ENCODE results near the gene NR6A1. TPM values are rescaled to one million over a fixed set of nuclear protein-coding genes. Genes with fewer than 3 reads are reported as not detected.

Gene NR6A1
- total and polyA plus RNA-seq, 2 experiments from 2014 or later = 44.2 to 139 TPM

DNA sequence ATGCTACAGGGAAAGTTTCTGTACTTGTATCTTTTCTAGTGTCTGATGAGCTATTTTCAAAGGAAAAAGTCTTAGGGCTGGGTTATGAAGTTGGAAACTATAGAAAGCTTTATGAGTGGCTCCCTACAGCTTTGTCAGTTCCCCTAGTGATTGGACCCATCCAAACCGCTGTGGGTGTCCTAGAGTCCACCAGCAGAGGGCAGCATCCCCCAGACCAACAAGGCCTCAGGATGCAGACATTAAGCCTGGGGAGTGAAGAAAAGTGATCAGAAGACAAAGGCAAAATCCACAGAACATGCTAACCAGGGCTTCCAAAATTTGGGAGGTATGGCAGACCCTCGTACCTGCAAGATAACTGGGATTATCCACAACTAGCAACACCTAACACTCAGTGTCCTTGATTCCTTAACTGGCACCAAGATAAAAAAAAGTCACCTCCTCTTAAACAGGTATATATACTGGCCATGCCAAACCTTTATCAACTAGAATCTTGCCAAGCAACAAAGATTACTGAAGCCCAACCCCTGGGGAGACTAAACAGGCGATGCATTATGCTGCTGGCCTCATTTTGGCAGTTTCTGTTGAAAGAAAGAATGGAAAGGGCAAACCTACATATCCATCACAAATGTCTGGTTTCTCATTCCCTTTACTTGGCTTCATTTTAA is 153.5 kb downstream of the NR6A1 start:
- H3K4me3 Mint-ChIP-seq = 0 out of 3 replicates have a peak overlapping the region, but pooled peaks have one; percentile 4
- H3K36me3 Mint-ChIP-seq (ENCODE audit: low read depth) = no peaks in the 10 kb centered on the region
- Histone ChIP-seq H3F3A (replicated peaks; ENCODE audit: low read depth) (0 out of 2 replicates have a peak, but pooled peaks cover 5% of the 10 kb centered on the region), H3K4me3 (no peak overlapping the region), H3K4me2 (peak overlapping the region; percentile 33), H4K20me1 (replicated peaks; ENCODE audit: insufficient read depth) (no peaks in the 10 kb centered on the region), H2AFZ (no peak overlapping the region), H3K27me3 (ENCODE audit: insufficient read depth) (no peaks in the 10 kb centered on the region), H3K9me2 (ENCODE audit: insufficient read depth) (no peaks in the 10 kb centered on the region), H3K27ac (ENCODE audit: low read depth) (peak overlapping the region; percentile 43; the same call in 1 of the 2 replicates), H3K36me3 (ENCODE audit: insufficient read depth) (no peaks in the 10 kb centered on the region), H3K4me1 (ENCODE audit: insufficient read depth) (peaks cover 58% of the 10 kb centered on the region), H3K79me2 (replicated peaks; ENCODE audit: insufficient read depth) (peaks cover 3% of the 10 kb centered on the region; the same call in 1 of the 2 replicates)
- no peaks in the 10 kb centered on the region for H3K9me3 Mint-ChIP-seq
- H3K27ac Mint-ChIP-seq = peak overlapping the region; percentile 90
- peaks cover 57% of the 10 kb centered on the region for H3K4me1 Mint-ChIP-seq
- no peak for TF ChIP-seq CREB1 (CRISPR knock-in tag; IDR thresholded peaks at IDR 0.05; ENCODE audit: low read depth)
- TF ChIP-seq, protein P1, sequence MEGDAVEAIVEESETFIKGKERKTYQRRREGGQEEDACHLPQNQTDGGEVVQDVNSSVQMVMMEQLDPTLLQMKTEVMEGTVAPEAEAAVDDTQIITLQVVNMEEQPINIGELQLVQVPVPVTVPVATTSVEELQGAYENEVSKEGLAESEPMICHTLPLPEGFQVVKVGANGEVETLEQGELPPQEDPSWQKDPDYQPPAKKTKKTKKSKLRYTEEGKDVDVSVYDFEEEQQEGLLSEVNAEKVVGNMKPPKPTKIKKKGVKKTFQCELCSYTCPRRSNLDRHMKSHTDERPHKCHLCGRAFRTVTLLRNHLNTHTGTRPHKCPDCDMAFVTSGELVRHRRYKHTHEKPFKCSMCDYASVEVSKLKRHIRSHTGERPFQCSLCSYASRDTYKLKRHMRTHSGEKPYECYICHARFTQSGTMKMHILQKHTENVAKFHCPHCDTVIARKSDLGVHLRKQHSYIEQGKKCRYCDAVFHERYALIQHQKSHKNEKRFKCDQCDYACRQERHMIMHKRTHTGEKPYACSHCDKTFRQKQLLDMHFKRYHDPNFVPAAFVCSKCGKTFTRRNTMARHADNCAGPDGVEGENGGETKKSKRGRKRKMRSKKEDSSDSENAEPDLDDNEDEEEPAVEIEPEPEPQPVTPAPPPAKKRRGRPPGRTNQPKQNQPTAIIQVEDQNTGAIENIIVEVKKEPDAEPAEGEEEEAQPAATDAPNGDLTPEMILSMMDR (conservative IDR thresholded peaks at IDR 0.05; ENCODE audit: low read depth in 2 of 2) = peak; percentile 96 to 97
- ATAC-seq (peak; percentile 92), DNase-seq (ENCODE audit: low spot score) (peak; percentile 87)
- peaks cover 4% of the 10 kb centered on the region for H3K27me3 Mint-ChIP-seq (ENCODE audit: insufficient read depth, low read depth, poor library complexity)

DNA sequence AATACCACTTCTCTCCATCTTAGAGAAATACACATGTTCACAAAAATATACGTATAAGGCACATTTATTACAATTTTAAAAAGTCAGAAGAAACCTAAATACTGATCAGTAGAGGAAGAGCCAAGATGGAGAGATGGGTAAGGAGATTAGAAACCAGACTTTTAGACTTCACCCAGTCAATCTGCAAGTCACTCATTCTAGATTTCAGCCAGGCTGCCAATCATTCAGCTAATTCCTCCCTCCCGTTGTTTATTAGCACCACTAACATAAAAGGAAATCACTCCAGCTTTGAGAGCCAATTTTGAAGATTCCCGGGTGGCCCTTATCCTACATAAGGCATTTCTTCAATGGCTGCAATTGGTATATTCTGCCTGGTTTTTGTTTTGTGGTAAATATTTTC is 154.2 kb downstream of the NR6A1 start:
- Mint-ChIP-seq H3K4me1 (peaks cover 53% of the 10 kb centered on the region), H3K27ac (no peak overlapping the region; the same call in 1 of the 2 replicates), H3K36me3 (ENCODE audit: low read depth) (no peaks in the 10 kb centered on the region), H3K27me3 (ENCODE audit: insufficient read depth, low read depth, poor library complexity) (peaks cover 5% of the 10 kb centered on the region), H3K4me3 (no peak overlapping the region), H3K9me3 (no peaks in the 10 kb centered on the region)
- Histone ChIP-seq H2AFZ (no peak overlapping the region), H3K9me2 (ENCODE audit: insufficient read depth) (no peaks in the 10 kb centered on the region), H3K79me2 (replicated peaks; ENCODE audit: insufficient read depth) (peaks cover 3% of the 10 kb centered on the region; the same call in 1 of the 2 replicates), H3K27me3 (ENCODE audit: insufficient read depth) (no peaks in the 10 kb centered on the region), H3K36me3 (ENCODE audit: insufficient read depth) (no peaks in the 10 kb centered on the region), H3K4me1 (ENCODE audit: insufficient read depth) (peaks cover 56% of the 10 kb centered on the region), H3K27ac (ENCODE audit: low read depth) (no peak overlapping the region), H4K20me1 (replicated peaks; ENCODE audit: insufficient read depth) (no peaks in the 10 kb centered on the region), H3F3A (replicated peaks; ENCODE audit: low read depth) (0 out of 2 replicates have a peak, but pooled peaks cover 5% of the 10 kb centered on the region), H3K4me3 (no peak overlapping the region), H3K4me2 (no peak overlapping the region)
- DNase-seq (ENCODE audit: low spot score) (no peak), ATAC-seq (no peak)
- no peak for TF ChIP-seq STAT1 (IDR thresholded peaks at IDR 0.05; ENCODE audit: unreplicated experiment)
- TF ChIP-seq, protein P2, sequence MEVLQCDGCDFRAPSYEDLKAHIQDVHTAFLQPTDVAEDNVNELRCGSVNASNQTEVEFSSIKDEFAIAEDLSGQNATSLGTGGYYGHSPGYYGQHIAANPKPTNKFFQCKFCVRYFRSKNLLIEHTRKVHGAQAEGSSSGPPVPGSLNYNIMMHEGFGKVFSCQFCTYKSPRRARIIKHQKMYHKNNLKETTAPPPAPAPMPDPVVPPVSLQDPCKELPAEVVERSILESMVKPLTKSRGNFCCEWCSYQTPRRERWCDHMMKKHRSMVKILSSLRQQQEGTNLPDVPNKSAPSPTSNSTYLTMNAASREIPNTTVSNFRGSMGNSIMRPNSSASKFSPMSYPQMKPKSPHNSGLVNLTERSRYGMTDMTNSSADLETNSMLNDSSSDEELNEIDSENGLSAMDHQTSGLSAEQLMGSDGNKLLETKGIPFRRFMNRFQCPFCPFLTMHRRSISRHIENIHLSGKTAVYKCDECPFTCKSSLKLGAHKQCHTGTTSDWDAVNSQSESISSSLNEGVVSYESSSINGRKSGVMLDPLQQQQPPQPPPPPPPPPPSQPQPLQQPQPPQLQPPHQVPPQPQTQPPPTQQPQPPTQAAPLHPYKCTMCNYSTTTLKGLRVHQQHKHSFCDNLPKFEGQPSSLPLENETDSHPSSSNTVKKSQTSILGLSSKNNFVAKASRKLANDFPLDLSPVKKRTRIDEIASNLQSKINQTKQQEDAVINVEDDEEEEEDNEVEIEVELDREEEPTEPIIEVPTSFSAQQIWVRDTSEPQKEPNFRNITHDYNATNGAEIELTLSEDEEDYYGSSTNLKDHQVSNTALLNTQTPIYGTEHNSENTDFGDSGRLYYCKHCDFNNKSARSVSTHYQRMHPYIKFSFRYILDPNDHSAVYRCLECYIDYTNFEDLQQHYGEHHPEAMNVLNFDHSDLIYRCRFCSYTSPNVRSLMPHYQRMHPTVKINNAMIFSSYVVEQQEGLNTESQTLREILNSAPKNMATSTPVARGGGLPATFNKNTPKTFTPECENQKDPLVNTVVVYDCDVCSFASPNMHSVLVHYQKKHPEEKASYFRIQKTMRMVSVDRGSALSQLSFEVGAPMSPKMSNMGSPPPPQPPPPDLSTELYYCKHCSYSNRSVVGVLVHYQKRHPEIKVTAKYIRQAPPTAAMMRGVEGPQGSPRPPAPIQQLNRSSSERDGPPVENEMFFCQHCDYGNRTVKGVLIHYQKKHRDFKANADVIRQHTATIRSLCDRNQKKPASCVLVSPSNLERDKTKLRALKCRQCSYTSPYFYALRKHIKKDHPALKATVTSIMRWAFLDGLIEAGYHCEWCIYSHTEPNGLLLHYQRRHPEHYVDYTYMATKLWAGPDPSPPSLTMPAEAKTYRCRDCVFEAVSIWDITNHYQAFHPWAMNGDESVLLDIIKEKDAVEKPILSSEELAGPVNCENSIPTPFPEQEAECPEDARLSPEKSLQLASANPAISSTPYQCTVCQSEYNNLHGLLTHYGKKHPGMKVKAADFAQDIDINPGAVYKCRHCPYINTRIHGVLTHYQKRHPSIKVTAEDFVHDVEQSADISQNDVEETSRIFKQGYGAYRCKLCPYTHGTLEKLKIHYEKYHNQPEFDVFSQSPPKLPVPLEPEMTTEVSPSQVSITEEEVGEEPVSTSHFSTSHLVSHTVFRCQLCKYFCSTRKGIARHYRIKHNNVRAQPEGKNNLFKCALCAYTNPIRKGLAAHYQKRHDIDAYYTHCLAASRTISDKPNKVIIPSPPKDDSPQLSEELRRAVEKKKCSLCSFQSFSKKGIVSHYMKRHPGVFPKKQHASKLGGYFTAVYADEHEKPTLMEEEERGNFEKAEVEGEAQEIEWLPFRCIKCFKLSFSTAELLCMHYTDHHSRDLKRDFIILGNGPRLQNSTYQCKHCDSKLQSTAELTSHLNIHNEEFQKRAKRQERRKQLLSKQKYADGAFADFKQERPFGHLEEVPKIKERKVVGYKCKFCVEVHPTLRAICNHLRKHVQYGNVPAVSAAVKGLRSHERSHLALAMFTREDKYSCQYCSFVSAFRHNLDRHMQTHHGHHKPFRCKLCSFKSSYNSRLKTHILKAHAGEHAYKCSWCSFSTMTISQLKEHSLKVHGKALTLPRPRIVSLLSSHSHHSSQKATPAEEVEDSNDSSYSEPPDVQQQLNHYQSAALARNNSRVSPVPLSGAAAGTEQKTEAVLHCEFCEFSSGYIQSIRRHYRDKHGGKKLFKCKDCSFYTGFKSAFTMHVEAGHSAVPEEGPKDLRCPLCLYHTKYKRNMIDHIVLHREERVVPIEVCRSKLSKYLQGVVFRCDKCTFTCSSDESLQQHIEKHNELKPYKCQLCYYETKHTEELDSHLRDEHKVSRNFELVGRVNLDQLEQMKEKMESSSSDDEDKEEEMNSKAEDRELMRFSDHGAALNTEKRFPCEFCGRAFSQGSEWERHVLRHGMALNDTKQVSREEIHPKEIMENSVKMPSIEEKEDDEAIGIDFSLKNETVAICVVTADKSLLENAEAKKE (CRISPR knock-in tag; IDR thresholded peaks at IDR 0.05) = no peak
- TF ChIP-seq, protein P3, sequence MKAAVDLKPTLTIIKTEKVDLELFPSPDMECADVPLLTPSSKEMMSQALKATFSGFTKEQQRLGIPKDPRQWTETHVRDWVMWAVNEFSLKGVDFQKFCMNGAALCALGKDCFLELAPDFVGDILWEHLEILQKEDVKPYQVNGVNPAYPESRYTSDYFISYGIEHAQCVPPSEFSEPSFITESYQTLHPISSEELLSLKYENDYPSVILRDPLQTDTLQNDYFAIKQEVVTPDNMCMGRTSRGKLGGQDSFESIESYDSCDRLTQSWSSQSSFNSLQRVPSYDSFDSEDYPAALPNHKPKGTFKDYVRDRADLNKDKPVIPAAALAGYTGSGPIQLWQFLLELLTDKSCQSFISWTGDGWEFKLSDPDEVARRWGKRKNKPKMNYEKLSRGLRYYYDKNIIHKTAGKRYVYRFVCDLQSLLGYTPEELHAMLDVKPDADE (IDR thresholded peaks at IDR 0.05) = no peak
- TF ChIP-seq EZH2phosphoT487 (IDR thresholded peaks at IDR 0.05; ENCODE audit: unreplicated experiment) = no peak
- TF ChIP-seq NANOG (IDR thresholded peaks at IDR 0.05; ENCODE audit: borderline replicate concordance) = no peak
- TF ChIP-seq EZH2 (IDR thresholded peaks at IDR 0.05; ENCODE audit: low read depth, unreplicated experiment) = no peak
- TF ChIP-seq ZNF331 (CRISPR knock-in tag; IDR thresholded peaks at IDR 0.05; ENCODE audit: low read depth) = no peak
- no peak for TF ChIP-seq CREB1 (CRISPR knock-in tag; IDR thresholded peaks at IDR 0.05; ENCODE audit: low read depth)
